K562 (cell line): Measurements from ENCODE around the gene DDIT3. TPM values are rescaled to one million over a fixed set of nuclear protein-coding genes. Genes with fewer than 3 reads are reported as not detected.
A peak's percentile ranks its signal among the peaks of the same experiment; 100 is the strongest.

ENCODE experiments used
- BRD4 ChIP-seq: fragments of 200-600 bp; sonication (generic); IDR thresholded peaks from 2 replicates; pipeline ENCODE4 v1.6.1; 2017; ENCODE audit warnings: inconsistent platforms
- HDAC1 ChIP-seq, 2 experiments: fragments of 450-650 bp; IDR thresholded peaks; 2 replicates each; pipeline ENCODE4 v1.6.1; 2016 to 2017; ENCODE audit warnings: inconsistent platforms in 1 of 2, mild to moderate bottlenecking in 1 of 2, moderate library complexity in 1 of 2
- HES1 ChIP-seq: fragments of 450-650 bp; IDR thresholded peaks from 2 replicates; pipeline ENCODE4 v1.6.1; 2016; ENCODE audit warnings: low read depth, mild to moderate bottlenecking, moderate library complexity
- KDM5B ChIP-seq: fragments of 200-600 bp; sonication (generic); IDR thresholded peaks from 2 replicates; pipeline ENCODE4 v1.6.1; 2012; ENCODE audit warnings: low read depth, mild to moderate bottlenecking, moderate library complexity, low read length, control low read depth, inconsistent platforms; ENCODE audit not compliant: insufficient replicate concordance
- NFIC ChIP-seq: fragments of 450-650 bp; IDR thresholded peaks from 2 replicates; pipeline ENCODE4 v1.6.1; 2017; ENCODE audit warnings: mild to moderate bottlenecking, inconsistent platforms
- PHB2 ChIP-seq: fragments of 450-650 bp; IDR thresholded peaks from 2 replicates; pipeline ENCODE4 v1.6.1; 2017; ENCODE audit warnings: low read depth
- PHF8 ChIP-seq: fragments of 200-600 bp; sonication (generic); IDR thresholded peaks from 2 replicates; pipeline ENCODE4 v1.6.1; 2012; ENCODE audit warnings: mixed run types, mild to moderate bottlenecking, inconsistent platforms, low read length, moderate library complexity, borderline replicate concordance
- PML ChIP-seq: IDR thresholded peaks from 2 replicates; pipeline ENCODE4 v1.6.1; 2012; ENCODE audit warnings: low read length, inconsistent platforms
- POLR2AphosphoS2 ChIP-seq: IDR thresholded peaks from 2 replicates; pipeline ENCODE4 v1.6.1; 2012; ENCODE audit warnings: low read length, improper control_type of control experiment
- POLR2AphosphoS5 ChIP-seq: IDR thresholded peaks from 2 replicates; pipeline ENCODE4 v1.6.1; 2011; ENCODE audit warnings: mild to moderate bottlenecking, low read depth, low read length, moderate library complexity; ENCODE audit not compliant: control insufficient read depth, insufficient read depth
- POLR2B ChIP-seq: fragments of 450-650 bp; IDR thresholded peaks from 2 replicates; pipeline ENCODE4 v1.6.1; 2018; ENCODE audit warnings: low read depth; ENCODE audit not compliant: partially characterized antibody
- PPARD ChIP-seq: fragments of 250-450 bp; sonication (Bioruptor Pico); IDR thresholded peaks from 2 replicates; pipeline ENCODE4 v1.8.0; 2022; ENCODE audit warnings: inconsistent platforms, mild to moderate bottlenecking, moderate library complexity
- RFX7 ChIP-seq: fragments of 250-450 bp; sonication (Bioruptor Pico); IDR thresholded peaks from 2 replicates; pipeline ENCODE4 v1.5.1; 2021; ENCODE audit warnings: mild to moderate bottlenecking
- SP1 ChIP-seq: sonication (generic); formaldehyde crosslinking; IDR thresholded peaks from 2 replicates; pipeline ENCODE4 v1.8.1; 2022; ENCODE audit warnings: mild to moderate bottlenecking, missing genetic modification reagents
- SUPT5H ChIP-seq: fragments of 450-650 bp; IDR thresholded peaks from 2 replicates; pipeline ENCODE4 v1.6.1; 2016
- ZFP36 ChIP-seq: fragments of 150-350 bp; IDR thresholded peaks from 2 replicates; pipeline ENCODE4 v1.6.1; 2018; ENCODE audit warnings: low read length, low read depth; ENCODE audit not compliant: partially characterized antibody
- ZMIZ1 ChIP-seq, 2 experiments: fragments of 150-350 bp in 1 of 2; IDR thresholded peaks; 2 replicates each; pipeline ENCODE4 v1.6.1; 2012 to 2016; ENCODE audit warnings: low read depth in 2 of 2, low read length in 2 of 2, mild to moderate bottlenecking in 1 of 2, moderate library complexity in 1 of 2
- polyA plus RNA-seq, 8 experiments: library from polyadenylated mRNA; depleted of rRNA in 4 of 8; stranded (reverse) in 5 of 8; unstranded in 3 of 8; fragments of >200 nt; fragmentation: Nextera tagmentation in 2 of 8; fragmentation: Illumina TruSeq in 1 of 8; extraction: Ambion mirVana in 2 of 8; extraction: Trizol in 1 of 8; gene quantifications; 2 replicates each; pipeline versions ENCODE4 v1.2.1 to v1.2.3, GENCODE V29; 2011 to 2014; ENCODE audit warnings: inconsistent platforms in 1 of 8, missing spikeins in 1 of 8
- total RNA-seq, 7 experiments: library from RNA; depleted of rRNA in 6 of 7; stranded (reverse); fragments of >200 nt in 6 of 7; fragmentation: Illumina TruSeq in 2 of 7; extraction: Trizol in 2 of 7; gene quantifications; 2 replicates each; pipeline versions ENCODE4 v1.2.1 to v1.2.3, GENCODE V29; 2011 to 2021; ENCODE audit warnings: low replicate concordance in 1 of 7
- TF ChIP-seq, protein P1 (sequence below): fragments of 450-650 bp; IDR thresholded peaks from one replicate; pipeline ENCODE4 v1.6.1; 2018; ENCODE audit warnings: mild to moderate bottlenecking, moderate library complexity; ENCODE audit not compliant: partially characterized antibody
- TF ChIP-seq, protein P2 (sequence below): fragments of 250-450 bp; sonication (Bioruptor Pico); IDR thresholded peaks from 2 replicates; pipeline ENCODE4 v1.8.0; 2022; ENCODE audit warnings: inconsistent platforms, mild to moderate bottlenecking, moderate library complexity, borderline replicate concordance
- TF ChIP-seq, protein P3 (sequence below), 2 experiments: fragments of 450-650 bp in 1 of 2; sonication (generic) in 1 of 2; formaldehyde crosslinking; conservative IDR thresholded peaks; 2 replicates each; pipeline versions ENCODE4 v1.4.0 to v1.8.1; 2020 to 2022; ENCODE audit warnings: mild to moderate bottlenecking in 1 of 2, missing genetic modification reagents in 1 of 2

DDIT3 gene
- total and polyA plus RNA-seq, 9 of the 15 experiments (the other 6 are each of a cell fraction or from before 2014, with no cell fraction given): 59.1 to 272 (median 89.9) TPM

GRCh38 chr12:57522887-57523705 is 2.8 kb upstream of the DDIT3 start (continued):
- TF ChIP-seq ZFP36: no peak
- TF ChIP-seq PML: peak; percentile 49; the same call in 1 of the 2 replicates
- TF ChIP-seq PHB2: no peak
- TF ChIP-seq, protein P1, sequence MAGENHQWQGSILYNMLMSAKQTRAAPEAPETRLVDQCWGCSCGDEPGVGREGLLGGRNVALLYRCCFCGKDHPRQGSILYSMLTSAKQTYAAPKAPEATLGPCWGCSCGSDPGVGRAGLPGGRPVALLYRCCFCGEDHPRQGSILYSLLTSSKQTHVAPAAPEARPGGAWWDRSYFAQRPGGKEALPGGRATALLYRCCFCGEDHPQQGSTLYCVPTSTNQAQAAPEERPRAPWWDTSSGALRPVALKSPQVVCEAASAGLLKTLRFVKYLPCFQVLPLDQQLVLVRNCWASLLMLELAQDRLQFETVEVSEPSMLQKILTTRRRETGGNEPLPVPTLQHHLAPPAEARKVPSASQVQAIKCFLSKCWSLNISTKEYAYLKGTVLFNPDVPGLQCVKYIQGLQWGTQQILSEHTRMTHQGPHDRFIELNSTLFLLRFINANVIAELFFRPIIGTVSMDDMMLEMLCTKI: no peak
- TF ChIP-seq NFIC: peak; percentile 24; the same call in 1 of the 2 replicates
- TF ChIP-seq RFX7 (CRISPR knock-in tag): no peak
- no peak for TF ChIP-seq PPARD (CRISPR knock-in tag)
- TF ChIP-seq POLR2B: peak; percentile 67
- TF ChIP-seq, protein P2, sequence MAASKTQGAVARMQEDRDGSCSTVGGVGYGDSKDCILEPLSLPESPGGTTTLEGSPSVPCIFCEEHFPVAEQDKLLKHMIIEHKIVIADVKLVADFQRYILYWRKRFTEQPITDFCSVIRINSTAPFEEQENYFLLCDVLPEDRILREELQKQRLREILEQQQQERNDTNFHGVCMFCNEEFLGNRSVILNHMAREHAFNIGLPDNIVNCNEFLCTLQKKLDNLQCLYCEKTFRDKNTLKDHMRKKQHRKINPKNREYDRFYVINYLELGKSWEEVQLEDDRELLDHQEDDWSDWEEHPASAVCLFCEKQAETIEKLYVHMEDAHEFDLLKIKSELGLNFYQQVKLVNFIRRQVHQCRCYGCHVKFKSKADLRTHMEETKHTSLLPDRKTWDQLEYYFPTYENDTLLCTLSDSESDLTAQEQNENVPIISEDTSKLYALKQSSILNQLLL (CRISPR knock-in tag): no peak
- peak; percentile 66 for TF ChIP-seq SUPT5H
- TF ChIP-seq POLR2AphosphoS2: peak; percentile 66; the same call in 1 of the 2 replicates
- TF ChIP-seq ZMIZ1 (IDR thresholded peaks at IDR 0.05; ENCODE audit: low read depth in 2 of 2, low read length in 2 of 2): 0 out of 4 replicates have a peak, but pooled peaks of 1 of the 2 experiments have one; percentile 14
- 0 out of 2 replicates have a peak, but pooled peaks have one; percentile 17 for TF ChIP-seq BRD4
- peak; percentile 41 for TF ChIP-seq KDM5B
- no peak for TF ChIP-seq HES1
- TF ChIP-seq, protein P3, sequence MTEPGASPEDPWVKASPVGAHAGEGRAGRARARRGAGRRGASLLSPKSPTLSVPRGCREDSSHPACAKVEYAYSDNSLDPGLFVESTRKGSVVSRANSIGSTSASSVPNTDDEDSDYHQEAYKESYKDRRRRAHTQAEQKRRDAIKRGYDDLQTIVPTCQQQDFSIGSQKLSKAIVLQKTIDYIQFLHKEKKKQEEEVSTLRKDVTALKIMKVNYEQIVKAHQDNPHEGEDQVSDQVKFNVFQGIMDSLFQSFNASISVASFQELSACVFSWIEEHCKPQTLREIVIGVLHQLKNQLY (CRISPR knock-in tag; conservative IDR thresholded peaks at IDR 0.05): no peak
- peak; percentile 40; the same call in 1 of the 2 replicates for TF ChIP-seq PHF8
- peak; percentile 44; the same call in 1 of the 2 replicates for TF ChIP-seq SP1 (CRISPR knock-in tag)
- peak; percentile 58 for TF ChIP-seq POLR2AphosphoS5
- TF ChIP-seq HDAC1 (IDR thresholded peaks at IDR 0.05): 0 out of 4 replicates have a peak, but pooled peaks of 1 of the 2 experiments have one; percentile 36
